Measurements from ENCODE around the gene CCDC24. TPM values are rescaled to one million over a fixed set of nuclear protein-coding genes. Genes with fewer than 3 reads are reported as not detected.

Gene CCDC24
- 5.5 and 9.0 TPM in 2 replicates for total RNA-seq

DNA sequence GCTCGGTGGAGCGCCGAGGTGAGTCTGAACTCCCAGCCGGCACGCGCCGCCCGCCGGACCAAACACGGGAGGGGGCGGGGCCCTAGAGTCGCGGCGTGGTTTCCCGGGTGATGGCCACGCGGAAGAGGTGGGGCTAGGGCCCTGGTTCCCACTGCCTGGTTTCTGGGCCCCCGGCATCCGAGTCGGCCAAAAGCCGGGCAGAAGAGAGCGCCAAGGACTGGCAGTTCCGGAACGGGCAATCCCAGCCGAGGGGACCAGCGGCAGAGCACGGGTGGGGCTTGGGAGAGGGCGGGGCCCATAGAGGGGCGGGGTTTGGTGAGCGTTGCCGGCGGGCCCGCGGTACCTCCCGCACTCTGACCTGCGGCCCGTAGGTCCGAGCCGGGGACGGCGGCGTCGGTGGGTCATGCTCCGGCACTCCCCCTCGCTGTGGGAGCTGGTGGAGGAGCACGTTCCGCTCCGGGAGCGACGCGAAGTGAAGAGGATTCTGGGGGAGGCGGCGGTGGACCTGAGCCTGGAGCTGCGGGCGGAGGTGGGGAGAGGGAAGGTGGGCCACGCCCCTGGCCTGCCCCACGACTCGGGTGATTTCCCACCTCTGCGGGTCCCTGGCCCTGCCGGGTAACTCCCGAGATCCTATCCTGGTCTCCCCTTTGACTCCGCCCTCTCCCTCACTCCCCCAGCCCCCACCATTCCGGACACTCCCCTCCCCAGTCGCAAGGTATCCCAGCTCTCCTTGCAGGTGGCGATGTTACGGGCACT, at the start of gene CCDC24:
Gene CCDC24 (plus strand): TSS at position 124 of the 756 bp plus-strand sequence. CDS start 280 bp downstream, at position 404.

DNA sequence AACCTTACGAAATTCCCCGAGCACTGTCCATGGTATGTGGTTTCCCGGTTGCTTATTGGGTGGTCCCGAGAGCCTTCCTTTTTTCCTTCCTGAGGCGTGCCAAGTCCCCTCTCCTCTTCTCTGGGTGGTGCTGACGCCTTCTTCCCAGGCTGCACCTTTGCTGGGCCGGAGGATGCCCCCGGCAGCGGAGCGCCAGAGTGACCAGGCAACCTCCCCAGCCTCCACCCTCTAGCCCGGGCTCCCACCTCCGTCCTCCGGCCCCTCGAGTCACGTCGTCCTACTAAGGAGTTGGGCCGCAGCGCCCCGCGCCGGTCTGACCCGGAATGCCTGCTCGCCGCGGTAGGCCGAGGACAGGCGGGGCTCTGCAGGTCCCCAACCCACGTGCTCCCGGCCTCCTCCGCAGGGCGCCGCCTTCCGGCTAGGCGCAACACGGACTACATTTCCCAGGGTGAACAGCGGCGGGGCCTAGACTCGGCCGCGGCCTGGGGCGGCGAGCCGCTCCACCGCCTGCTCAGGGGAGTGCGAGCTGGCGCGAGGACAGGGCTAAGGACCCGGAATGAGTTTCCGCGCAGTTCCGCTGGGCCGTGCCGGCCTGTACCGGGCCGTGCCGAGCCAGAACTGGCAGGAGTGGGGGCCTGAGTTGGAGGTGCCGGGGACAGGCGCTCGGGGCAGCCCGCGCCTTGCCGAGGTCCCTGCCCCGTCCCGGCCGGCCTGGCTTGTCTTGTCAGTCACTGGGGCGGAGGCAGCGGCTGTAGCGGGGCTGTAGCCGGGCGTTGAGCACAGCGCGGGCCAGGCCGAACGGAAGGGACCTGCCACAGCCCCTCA, 45.0 kb upstream of the CCDC24 start, which contains the start of gene IPO13:
Gene IPO13 (plus strand): TSS at position 715 of the 825 bp plus-strand sequence. CDS start 651 bp downstream, outside the sequence.

DNA sequence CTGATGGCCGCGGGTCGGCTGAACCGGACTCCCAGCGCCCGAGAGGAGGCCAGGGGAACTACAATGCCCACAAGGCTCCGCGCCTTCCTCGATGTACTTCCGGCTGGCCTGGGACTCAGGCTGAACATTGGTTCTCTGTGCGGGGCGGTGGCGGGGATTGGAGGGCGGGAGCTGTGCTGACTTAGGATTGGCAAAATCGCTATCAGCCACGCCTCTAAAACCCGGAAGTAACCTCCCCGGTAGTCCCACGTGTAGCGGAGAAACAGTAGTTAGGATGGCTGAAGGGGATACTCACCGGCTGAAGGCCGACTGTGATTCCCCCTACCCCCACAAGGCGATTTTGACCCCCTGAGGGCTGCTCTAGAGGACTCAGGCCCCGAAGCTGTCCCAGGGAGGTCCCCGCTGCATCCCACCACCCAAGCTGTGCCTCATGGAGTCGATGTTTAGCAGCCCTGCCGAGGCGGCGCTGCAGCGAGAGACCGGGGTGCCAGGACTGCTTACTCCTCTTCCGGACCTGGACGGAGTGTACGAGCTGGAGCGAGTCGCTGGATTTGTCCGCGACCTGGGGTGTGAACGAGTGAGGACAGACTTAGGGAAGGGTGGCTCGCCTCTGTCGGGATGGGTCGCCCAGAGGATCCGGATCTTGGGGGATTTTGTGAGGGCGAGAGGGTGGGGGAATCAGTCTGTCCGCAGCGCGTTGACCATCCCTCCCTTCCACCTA, 21.5 kb upstream of the CCDC24 start, which contains the start of gene DPH2:
Gene DPH2 (plus strand): TSS at position 265 of the 721 bp plus-strand sequence. CDS start 166 bp downstream, at position 431.

DNA sequence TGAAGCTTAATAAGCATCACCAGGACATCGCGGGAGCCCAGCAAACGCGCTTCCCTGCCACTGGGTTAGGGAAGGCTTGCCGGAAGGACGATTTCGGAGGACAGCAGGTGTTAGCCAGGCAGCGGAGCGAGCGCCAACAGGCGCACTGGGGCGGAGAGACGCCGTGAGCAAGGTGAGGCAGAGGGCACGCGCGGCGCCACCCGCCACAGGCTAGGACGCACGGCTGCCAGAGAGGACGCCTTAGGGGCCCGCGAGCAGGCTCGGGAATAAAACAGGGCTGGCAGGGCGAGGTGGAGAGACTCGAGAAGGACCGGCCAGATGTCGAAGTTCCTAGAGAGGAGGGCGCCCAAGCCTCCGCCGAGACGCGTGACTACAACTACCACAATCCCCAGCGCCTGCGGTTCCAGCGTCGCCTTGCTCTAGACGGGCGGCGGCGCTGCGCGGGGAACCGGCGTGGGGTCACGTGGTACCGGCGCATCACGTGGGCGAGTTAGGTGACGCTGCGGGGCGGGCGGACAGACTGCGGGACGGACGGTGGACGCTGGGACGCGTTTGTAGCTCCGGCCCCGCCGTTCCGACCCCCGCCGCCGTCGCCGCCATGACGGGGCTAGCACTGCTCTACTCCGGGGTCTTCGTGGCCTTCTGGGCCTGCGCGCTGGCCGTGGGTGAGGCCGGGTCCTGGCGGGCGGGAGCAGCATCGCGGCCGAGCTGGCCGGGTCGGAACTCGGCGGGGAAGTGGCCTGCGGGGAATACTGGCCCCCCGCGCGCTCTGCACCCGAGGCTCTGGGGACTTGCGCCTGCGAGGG, 16.8 kb upstream of the CCDC24 start, which contains the start of gene ATP6V0B:
Gene ATP6V0B (plus strand): TSS at position 518 of the 806 bp plus-strand sequence. CDS start 81 bp downstream, at position 599.

DNA sequence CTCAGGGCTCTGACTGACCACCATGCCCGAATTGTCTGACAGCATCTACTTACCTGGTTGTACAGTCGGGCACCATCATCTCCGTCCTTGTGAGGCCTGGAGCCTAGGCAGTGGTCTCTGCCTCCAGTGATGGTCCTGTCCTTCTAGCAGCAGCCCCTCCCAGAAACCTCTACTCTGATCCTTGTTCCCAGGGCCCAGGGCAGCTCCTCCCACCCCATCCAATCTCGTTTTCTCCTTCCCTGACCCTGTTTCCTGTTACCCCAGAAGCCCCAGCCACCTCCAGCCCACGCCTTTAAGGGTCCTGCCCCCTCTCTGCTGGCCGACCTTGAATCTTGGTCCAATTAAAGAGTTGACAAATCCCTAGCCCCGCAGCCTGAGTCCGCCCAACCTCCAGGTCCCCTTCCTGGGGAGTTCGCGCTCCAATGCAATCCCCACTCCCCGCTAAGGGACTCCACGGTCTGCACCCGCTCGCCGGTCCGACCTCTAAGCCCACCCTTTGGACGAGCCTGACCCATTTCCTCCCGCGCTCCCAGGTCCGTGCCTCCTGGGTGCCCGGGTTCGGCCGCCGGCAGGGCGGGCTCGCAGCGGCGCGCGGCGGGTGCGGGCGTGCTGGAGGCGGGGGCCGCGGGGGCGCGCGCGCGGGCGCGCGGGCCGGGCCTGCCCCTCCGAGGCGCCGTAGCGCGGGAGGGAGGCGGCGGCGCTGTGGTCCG, 12.7 kb upstream of the CCDC24 start, which contains the start of gene B4GALT2:
Gene B4GALT2 (plus strand): TSS at position 660 of the 710 bp plus-strand sequence. CDS start 1,951 bp downstream, outside the sequence.

DNA sequence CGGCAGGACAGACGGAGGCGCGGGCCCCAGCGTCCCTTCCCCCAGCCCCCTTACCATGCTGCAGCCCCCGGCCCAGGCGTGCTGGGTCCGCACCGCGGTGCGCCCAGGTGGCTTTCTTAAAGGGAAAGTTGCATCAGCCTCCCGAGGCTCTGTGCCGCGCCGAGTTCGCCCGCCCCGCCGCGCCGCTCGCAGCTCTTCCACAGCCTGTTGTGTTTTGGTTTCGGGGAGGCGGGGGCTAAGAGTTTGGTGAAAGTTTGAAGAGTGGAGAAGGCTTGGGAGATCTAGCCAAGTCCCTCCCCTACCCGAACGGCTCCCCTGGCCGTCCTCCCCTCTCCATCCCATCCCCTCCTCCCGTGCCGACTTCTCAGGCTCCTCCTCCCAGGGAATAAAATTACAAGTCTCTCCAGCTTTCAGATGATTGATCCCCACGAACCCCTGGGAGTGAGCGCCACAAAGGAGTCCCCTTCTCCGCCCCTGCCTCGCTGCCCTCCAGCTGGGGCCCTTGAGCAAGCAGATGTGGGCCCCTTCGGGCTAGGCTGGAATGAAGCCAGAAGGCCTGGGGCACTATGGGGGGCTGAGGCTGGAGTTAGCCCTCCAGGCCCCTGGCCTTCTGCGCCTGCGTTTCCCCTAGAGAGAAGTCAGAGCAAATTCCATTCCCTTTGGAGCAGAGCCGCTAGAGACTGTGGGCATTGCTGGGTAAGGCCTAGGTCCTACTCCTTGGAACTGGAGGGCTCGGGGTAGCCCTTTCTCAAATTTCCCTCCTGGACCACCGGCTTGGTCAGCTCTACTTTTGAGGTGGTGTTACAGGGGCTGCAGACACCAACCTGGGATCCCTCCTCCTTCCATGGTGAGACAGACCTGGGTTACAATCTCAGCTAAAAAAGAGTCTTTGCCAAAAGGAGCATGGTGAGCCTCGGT, 40.1 kb downstream of the CCDC24 start, which contains the start of gene SLC6A9:
Gene SLC6A9 (minus strand): TSS at position 211 of the 918 bp plus-strand sequence. CDS start 7,185 bp downstream, outside the sequence.

Other genes starting within 250 kb of the CCDC24 start
- gene ARTN, start 57.8 kb upstream of the CCDC24 start, total RNA-seq = not detected in 2 replicates
- gene IPO13, start 44.6 kb upstream of the CCDC24 start, total RNA-seq = 18.8 and 27.2 TPM in 2 replicates
- gene DPH2, start 21.6 kb upstream of the CCDC24 start, total RNA-seq = 16.5 and 29.6 TPM in 2 replicates
- gene ATP6V0B, start 16.6 kb upstream of the CCDC24 start, total RNA-seq = 48.3 and 90.0 TPM in 2 replicates
- 86.4 and 226 TPM in 2 replicates for gene B4GALT2, start 12.4 kb upstream of the CCDC24 start, total RNA-seq
- 2.4 and 8.8 TPM in 2 replicates for gene SLC6A9, start 39.9 kb downstream of the CCDC24 start, total RNA-seq
- not detected in 2 replicates for gene KLF17, start 127.2 kb downstream of the CCDC24 start, total RNA-seq
- gene KLF18, start 150.0 kb downstream of the CCDC24 start, total RNA-seq = not detected in 2 replicates
- gene DMAP1, start 221.9 kb downstream of the CCDC24 start, total RNA-seq = 35.3 and 35.5 TPM in 2 replicates

All from placental epithelial cell (primary cell).